Calu3 (cell line): ENCODE measurements around the gene STIMATE. TPM values are rescaled to one million over a fixed set of nuclear protein-coding genes. Genes with fewer than 3 reads are reported as not detected.

ENCODE experiments used
- BruUV-seq: library from RNA; stranded (reverse); fragments of 400-500 nt; replicated peaks from 2 replicates; lab custom pipeline; 2021; lab: Mats Ljungman, UMichigan
- CTCF ChIA-PET: fragments of 300-600 bp; sonication (Branson Sonifier 250); formaldehyde crosslinking; loops from one replicate; lab custom pipeline; 2022; ENCODE audit warnings: antibody characterized with exemption; lab: Charles Lee
- DNase-seq: peaks from one replicate; pipeline ENCODE4 v3.0.0; 2022
- H3K27ac Mint-ChIP-seq: one replicate; pipeline ENCODE4 v1.8.0; 2022; ENCODE audit warnings: mixed read lengths; ENCODE audit not compliant: unreplicated experiment
- H3K27me3 Mint-ChIP-seq: one replicate; pipeline ENCODE4 v1.8.0; 2022; ENCODE audit warnings: mixed read lengths; ENCODE audit not compliant: unreplicated experiment
- H3K36me3 Mint-ChIP-seq: one replicate; pipeline ENCODE4 v1.8.0; 2022; ENCODE audit warnings: mild to moderate bottlenecking, moderate library complexity, mixed read lengths; ENCODE audit not compliant: insufficient read depth, unreplicated experiment
- H3K4me1 Mint-ChIP-seq: one replicate; pipeline ENCODE4 v1.8.0; 2022; ENCODE audit warnings: mild to moderate bottlenecking, low read depth, mixed read lengths; ENCODE audit not compliant: unreplicated experiment
- H3K4me3 Mint-ChIP-seq: one replicate; pipeline ENCODE4 v1.8.0; 2022; ENCODE audit warnings: mild to moderate bottlenecking, low read depth, moderate library complexity, mixed read lengths; ENCODE audit not compliant: unreplicated experiment
- H3K9me3 Mint-ChIP-seq: one replicate; pipeline ENCODE4 v1.8.0; 2022; ENCODE audit warnings: low read depth, mixed read lengths; ENCODE audit not compliant: unreplicated experiment
- CTCF ChIP-seq: fragments of 200-600 bp; IDR thresholded peaks from one replicate; pipeline ENCODE4 v1.8.0; 2022; ENCODE audit warnings: antibody characterized with exemption; ENCODE audit not compliant: unreplicated experiment
- intact Hi-C: fragments of 100-400 bp; cut with micrococcal nuclease; formaldehyde crosslinking; loops from one replicate; pipeline ENCODE4 v1.10.0; 2022; ENCODE audit not compliant: unreplicated experiment
- total RNA-seq: library from RNA; stranded (reverse); gene quantifications from 2 replicates; pipeline ENCODE4 v1.2.3, GENCODE V29; 2022

STIMATE gene
- total RNA-seq, 1 experiment from 2014 or later: 11.7 TPM

DNA sequence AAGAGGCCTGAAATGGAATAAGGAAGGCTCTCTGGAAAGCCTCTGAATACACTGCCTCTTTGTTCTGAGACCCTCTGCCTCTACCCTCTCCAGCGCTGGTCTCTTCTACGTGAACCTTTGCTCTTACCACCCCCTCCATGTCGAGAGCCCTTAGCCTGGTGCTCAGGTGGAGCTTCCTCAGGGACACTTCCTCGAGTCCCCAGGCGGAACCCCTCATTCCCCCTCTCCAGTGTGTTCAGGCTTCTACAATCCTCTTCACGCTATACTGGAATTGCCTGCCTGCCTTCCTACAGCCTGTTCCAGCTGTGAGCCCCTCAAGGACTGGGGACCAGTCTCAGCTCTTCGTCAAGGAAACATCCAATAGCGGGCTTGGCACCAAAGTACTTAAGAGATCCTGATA lies 7.4 kb downstream of the STIMATE start:
- no peaks in the 10 kb centered on the region for H3K9me3 Mint-ChIP-seq
- no peak overlapping the region for H3K27ac Mint-ChIP-seq
- TF ChIP-seq CTCF: no peak
- no peaks in the 10 kb centered on the region for H3K27me3 Mint-ChIP-seq
- no TSS peak for BruUV-seq
- H3K4me1 Mint-ChIP-seq: no peaks in the 10 kb centered on the region
- no peak for DNase-seq
- CTCF ChIA-PET: no interaction called here
- H3K36me3 Mint-ChIP-seq: no peaks in the 10 kb centered on the region
- H3K4me3 Mint-ChIP-seq: no peak overlapping the region
- intact Hi-C loops: no loop called here

- no peaks in the 10 kb centered on the region for H3K4me1 Mint-ChIP-seq
- no peak for DNase-seq
- no peaks in the 10 kb centered on the region for H3K9me3 Mint-ChIP-seq
- H3K4me3 Mint-ChIP-seq: no peak overlapping the region
- no peaks in the 10 kb centered on the region for H3K27me3 Mint-ChIP-seq
- CTCF ChIA-PET: no interaction called here
- BruUV-seq: no TSS peak
- TF ChIP-seq CTCF: no peak
- intact Hi-C loops: no loop called here
- no peak overlapping the region for H3K27ac Mint-ChIP-seq
- no peaks in the 10 kb centered on the region for H3K36me3 Mint-ChIP-seq
These were observed 10.2 kb downstream of the STIMATE start for GRCh38 chr3:52887166-52887565.

GRCh38 chr3:52886049-52886730 lies 11.2 kb downstream of the STIMATE start:
- Mint-ChIP-seq H3K4me1 (no peaks in the 10 kb centered on the region), H3K27me3 (no peaks in the 10 kb centered on the region), H3K9me3 (no peaks in the 10 kb centered on the region), H3K27ac (no peak overlapping the region), H3K4me3 (no peak overlapping the region), H3K36me3 (no peaks in the 10 kb centered on the region)
- intact Hi-C loops: no loop called here
- no TSS peak for BruUV-seq
- CTCF ChIA-PET: no interaction called here
- TF ChIP-seq CTCF: no peak
- DNase-seq: no peak

DNA sequence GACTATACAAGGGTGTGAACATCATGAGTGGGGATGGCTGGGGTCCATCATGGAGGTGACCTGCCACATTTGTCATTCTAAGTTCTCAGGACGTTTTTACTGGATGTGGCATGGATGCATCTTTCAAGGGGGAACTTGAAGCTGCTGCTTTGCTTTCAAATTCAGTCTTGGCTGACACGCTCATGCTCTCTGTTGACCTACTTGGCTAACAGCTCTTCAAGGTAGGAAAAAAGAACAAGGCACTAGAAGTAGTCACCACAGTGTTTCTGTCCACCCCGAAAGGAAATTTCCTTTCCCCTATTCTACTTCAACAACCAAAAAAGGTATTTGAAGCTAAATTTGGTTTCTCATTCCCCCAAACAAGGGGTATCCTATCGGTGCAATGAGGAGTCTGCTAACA lies 15.0 kb downstream of the STIMATE start:
- no TSS peak for BruUV-seq
- CTCF ChIA-PET: interaction anchor here (0.6 kb wide), 1 partner anchor 37 kb away, joined by 3 read pairs; no protein-coding TSS in a partner anchor
- no peaks in the 10 kb centered on the region for H3K4me1 Mint-ChIP-seq
- H3K36me3 Mint-ChIP-seq: no peaks in the 10 kb centered on the region
- no peak for TF ChIP-seq CTCF
- no peak for DNase-seq
- H3K27me3 Mint-ChIP-seq: no peaks in the 10 kb centered on the region
- intact Hi-C loops: no loop called here
- no peak overlapping the region for H3K4me3 Mint-ChIP-seq
- H3K9me3 Mint-ChIP-seq: no peaks in the 10 kb centered on the region
- no peak overlapping the region for H3K27ac Mint-ChIP-seq
